Smooth muscle cell (in vitro differentiated cells): ENCODE measurements around the gene VILL. TPM values are rescaled to one million over a fixed set of nuclear protein-coding genes. Genes with fewer than 3 reads are reported as not detected.

Experiments
- DNase-seq: peaks from one replicate; lab custom pipeline; 2025; ENCODE audit not compliant: unreplicated experiment; lab: John Stamatoyannopoulos, UW
- H2AFZ ChIP-seq: fragments of 200-600 bp; sonication (generic); 2 replicates; pipeline ENCODE4 v1.6.0; 2016; ENCODE audit warnings: antibody characterized with exemption, low read depth, mild to moderate bottlenecking
- H3F3A ChIP-seq: fragments of 200-600 bp; sonication (generic); 2 replicates; pipeline ENCODE4 v1.6.0; 2017; ENCODE audit warnings: antibody characterized with exemption, low read depth
- H3K27ac ChIP-seq: fragments of 200-600 bp; sonication (generic); 2 replicates; pipeline ENCODE4 v1.5.1; 2016; ENCODE audit warnings: low read depth, mild to moderate bottlenecking
- H3K27me3 ChIP-seq: fragments of 200-600 bp; sonication (generic); 2 replicates; pipeline ENCODE4 v1.6.1; 2016; ENCODE audit warnings: low read depth, mild to moderate bottlenecking
- H3K36me3 ChIP-seq: fragments of 200-600 bp; sonication (generic); 2 replicates; pipeline ENCODE4 v1.5.1; 2016; ENCODE audit warnings: low read depth
- H3K4me1 ChIP-seq: fragments of 200-600 bp; sonication (generic); 2 replicates; pipeline ENCODE4 v1.5.1; 2016; ENCODE audit warnings: low read depth
- H3K4me2 ChIP-seq: fragments of 200-600 bp; sonication (generic); 2 replicates; pipeline ENCODE4 v1.6.0; 2016; ENCODE audit warnings: mild to moderate bottlenecking
- H3K4me3 ChIP-seq: fragments of 200-600 bp; sonication (generic); 2 replicates; pipeline ENCODE4 v1.5.1; 2016; ENCODE audit warnings: mild to moderate bottlenecking
- H3K79me2 ChIP-seq: fragments of 200-600 bp; sonication (generic); 2 replicates; pipeline ENCODE4 v1.6.0; 2016; ENCODE audit warnings: low read depth, mild to moderate bottlenecking
- H3K9ac ChIP-seq: fragments of 200-600 bp; sonication (generic); 2 replicates; pipeline ENCODE4 v1.6.0; 2016; ENCODE audit warnings: low read depth
- H3K9me3 ChIP-seq: fragments of 200-600 bp; sonication (generic); replicated peaks from 2 replicates; pipeline ENCODE4 v1.5.1; 2016; ENCODE audit warnings: low read depth
- H4K20me1 ChIP-seq: fragments of 200-600 bp; sonication (generic); 2 replicates; pipeline ENCODE4 v1.6.0; 2016; ENCODE audit warnings: low read depth
- CTCF ChIP-seq: fragments of 200-600 bp; sonication (generic); IDR thresholded peaks from 2 replicates; pipeline ENCODE4 v1.5.1; 2017; ENCODE audit warnings: borderline replicate concordance, mild to moderate bottlenecking, antibody characterized with exemption; ENCODE audit not compliant: insufficient read depth, poor library complexity, severe bottlenecking
- WGBS: methylation state at CpG from one replicate; pipeline ENCODE4 v1.1.7; 2016; ENCODE audit warnings: low lambda C conversion rate; 5-methylcytosine and 5-hydroxymethylcytosine counted together
- polyA plus RNA-seq: library from polyadenylated mRNA; unstranded; fragments of >200 nt; fragmentation: Nextera tagmentation; extraction: Ambion mirVana; gene quantifications from 2 replicates; pipeline ENCODE4 v1.2.1, GENCODE V29; 2016
- total RNA-seq: library from RNA; depleted of rRNA; stranded (reverse); fragments of >200 nt; gene quantifications from 2 replicates; pipeline ENCODE4 v1.2.3, GENCODE V29; 2014

VILL gene
- total and polyA plus RNA-seq, 2 experiments from 2014 or later: 2.3 to 3.4 TPM

- Histone ChIP-seq H3K79me2 (no peaks in the 10 kb centered on the region), H3K36me3 (no peaks in the 10 kb centered on the region), H4K20me1 (no peaks in the 10 kb centered on the region), H3K4me3 (peak overlapping the region; percentile 53), H3K4me1 (peaks cover 4% of the 10 kb centered on the region), H3F3A (peaks cover 6% of the 10 kb centered on the region), H2AFZ (peak overlapping the region; percentile 84), H3K9me3 (no peaks in the 10 kb centered on the region), H3K27me3 (no peaks in the 10 kb centered on the region), H3K27ac (no peak overlapping the region), H3K9ac (no peak overlapping the region), H3K4me2 (peak overlapping the region; percentile 84)
- no peak for DNase-seq
- no peak for TF ChIP-seq CTCF
- WGBS: 87% methylated on average over 6 of the region's 6 CpGs
Measured at GRCh38 chr3:37993460-37993819, 2.9 kb downstream of the VILL start.

- 20% methylated on average over 49 of the region's 49 CpGs for WGBS
- H3K4me1 ChIP-seq: peaks cover 4% of the 10 kb centered on the region
- no peak for TF ChIP-seq CTCF
Measured at GRCh38 chr3:37993820-37994638, 3.4 kb downstream of the VILL start.

GRCh38 chr3:37994639-37994972 is 4.0 kb downstream of the VILL start:
- Histone ChIP-seq H3K4me1 (peaks cover 4% of the 10 kb centered on the region), H2AFZ (peak overlapping the region; percentile 84), H3K9ac (no peak overlapping the region), H3K27me3 (no peaks in the 10 kb centered on the region), H3K79me2 (no peaks in the 10 kb centered on the region), H3K36me3 (no peaks in the 10 kb centered on the region), H3K4me2 (peak overlapping the region; percentile 84), H3K4me3 (peak overlapping the region; percentile 53), H3F3A (peaks cover 6% of the 10 kb centered on the region), H4K20me1 (no peaks in the 10 kb centered on the region), H3K27ac (no peak overlapping the region), H3K9me3 (no peaks in the 10 kb centered on the region)
- 81% methylated on average over 2 of the region's 2 CpGs for WGBS
- DNase-seq: no peak
- TF ChIP-seq CTCF: no peak

More at GRCh38 chr3:37993820-37994638, 3.4 kb downstream of the VILL start:
- H4K20me1 ChIP-seq: no peaks in the 10 kb centered on the region
- no peaks in the 10 kb centered on the region for H3K27me3 ChIP-seq
- no peaks in the 10 kb centered on the region for H3K9me3 ChIP-seq
- H3K27ac ChIP-seq: peak overlapping the region; percentile 28
- H3K4me2 ChIP-seq: peak overlapping the region; percentile 84
- H3F3A ChIP-seq: peaks cover 6% of the 10 kb centered on the region
- H3K9ac ChIP-seq: no peak overlapping the region
- DNase-seq: no peak
- peak overlapping the region; percentile 84 for H2AFZ ChIP-seq
- H3K79me2 ChIP-seq: no peaks in the 10 kb centered on the region
- H3K4me3 ChIP-seq: peak overlapping the region; percentile 53
- no peaks in the 10 kb centered on the region for H3K36me3 ChIP-seq
